Stimulated activated effector memory CD8-positive, alpha-beta T cell treated with anti-CD3 and anti-CD28 coated beads, Interleukin-12 subunit alpha, Interleukin-12 subunit beta, amount 100 ng/mL, for 72 hours (primary cell): Measurements from ENCODE around the gene CLSTN2.

Experiments used
- ATAC-seq: fragments of 150-1000 bp; cut with Tn5 transposase; 2 replicates; pipeline ENCODE4 v1.10.0; 2021
- DNase-seq, 2 donors: peaks; one replicate each; pipeline ENCODE4 v3.0.0; 2021 to 2022; ENCODE audit warnings: low spot score in 2 of 2
- H3K27ac Mint-ChIP-seq: one replicate; pipeline ENCODE4 v1.8.0; 2022; ENCODE audit warnings: mild to moderate bottlenecking, mixed read lengths
- H3K36me3 Mint-ChIP-seq: one replicate; pipeline ENCODE4 v1.8.0; 2022; ENCODE audit warnings: mild to moderate bottlenecking, mixed read lengths
- H3K4me1 Mint-ChIP-seq: one replicate; pipeline ENCODE4 v1.8.0; 2022; ENCODE audit warnings: mixed read lengths
- H3K4me3 Mint-ChIP-seq: one replicate; pipeline ENCODE4 v1.8.0; 2022; ENCODE audit warnings: mild to moderate bottlenecking, mixed read lengths
- H3K9me3 Mint-ChIP-seq: one replicate; pipeline ENCODE4 v1.8.0; 2022; ENCODE audit warnings: mixed read lengths

Gene CLSTN2

DNA sequence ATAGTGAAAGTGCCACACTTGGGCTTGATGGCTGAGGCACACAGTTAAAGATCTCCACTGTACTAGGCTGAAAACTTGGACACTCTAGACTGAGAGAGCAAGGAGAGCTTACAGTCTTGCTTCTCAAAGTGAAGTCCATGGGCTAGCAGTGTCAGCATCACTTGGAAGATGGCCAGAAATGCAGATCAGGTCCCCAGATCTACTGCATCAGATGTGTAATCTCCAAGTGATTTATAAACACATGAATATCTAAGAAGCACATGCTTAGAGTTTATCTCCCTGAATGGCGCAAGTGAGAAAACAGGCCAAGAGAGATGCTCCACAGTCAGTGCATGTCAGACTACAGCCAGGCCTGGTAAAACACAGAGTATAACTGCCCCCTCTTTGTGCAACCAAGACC, 308.6 kb downstream of the CLSTN2 start:
- Mint-ChIP-seq H3K4me3 (no peak overlapping the region), H3K4me1 (no peaks in the 10 kb centered on the region), H3K27ac (no peak overlapping the region), H3K9me3 (no peaks in the 10 kb centered on the region), H3K36me3 (no peaks in the 10 kb centered on the region)
- no peak for ATAC-seq
- DNase-seq = no peak

DNA sequence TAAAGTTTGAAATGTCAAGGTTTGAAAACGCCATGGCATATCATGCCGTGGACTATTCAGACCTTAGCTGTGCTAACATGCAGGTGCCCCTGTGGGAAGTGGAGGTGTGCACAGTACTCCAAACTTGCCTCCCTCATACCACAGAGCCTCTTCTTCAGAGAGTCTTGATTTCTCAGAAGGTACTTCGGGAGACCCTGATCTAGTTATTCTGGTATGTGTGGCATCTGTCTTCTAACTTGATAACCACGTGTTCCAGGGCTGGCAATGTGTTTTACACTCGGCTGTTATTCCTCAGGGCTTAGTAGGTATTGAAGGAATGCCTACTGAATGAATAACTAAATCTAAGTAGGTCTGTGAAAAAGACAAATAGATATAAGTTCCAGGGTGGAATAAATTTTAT, 309.9 kb downstream of the CLSTN2 start:
- no peak overlapping the region for H3K27ac Mint-ChIP-seq
- H3K4me3 Mint-ChIP-seq = no peak overlapping the region
- ATAC-seq (no peak), DNase-seq (no peak)
- H3K4me1 Mint-ChIP-seq = no peaks in the 10 kb centered on the region
- no peaks in the 10 kb centered on the region for H3K36me3 Mint-ChIP-seq
- H3K9me3 Mint-ChIP-seq = no peaks in the 10 kb centered on the region

- DNase-seq = no peak
- Mint-ChIP-seq H3K27ac (no peak overlapping the region), H3K9me3 (no peaks in the 10 kb centered on the region), H3K36me3 (no peaks in the 10 kb centered on the region), H3K4me3 (no peak overlapping the region), H3K4me1 (no peaks in the 10 kb centered on the region)
- no peak for ATAC-seq
These were observed 311.6 kb downstream of the CLSTN2 start for GRCh38 chr3:140246578-140246977.

GRCh38 chr3:140247775-140248174, 312.8 kb downstream of the CLSTN2 start:
- no peak overlapping the region for H3K4me3 Mint-ChIP-seq
- DNase-seq (no peak), ATAC-seq (no peak)
- H3K9me3 Mint-ChIP-seq = peaks cover 3% of the 10 kb centered on the region
- no peak overlapping the region for H3K27ac Mint-ChIP-seq
- H3K36me3 Mint-ChIP-seq = no peaks in the 10 kb centered on the region
- H3K4me1 Mint-ChIP-seq = no peaks in the 10 kb centered on the region

DNA sequence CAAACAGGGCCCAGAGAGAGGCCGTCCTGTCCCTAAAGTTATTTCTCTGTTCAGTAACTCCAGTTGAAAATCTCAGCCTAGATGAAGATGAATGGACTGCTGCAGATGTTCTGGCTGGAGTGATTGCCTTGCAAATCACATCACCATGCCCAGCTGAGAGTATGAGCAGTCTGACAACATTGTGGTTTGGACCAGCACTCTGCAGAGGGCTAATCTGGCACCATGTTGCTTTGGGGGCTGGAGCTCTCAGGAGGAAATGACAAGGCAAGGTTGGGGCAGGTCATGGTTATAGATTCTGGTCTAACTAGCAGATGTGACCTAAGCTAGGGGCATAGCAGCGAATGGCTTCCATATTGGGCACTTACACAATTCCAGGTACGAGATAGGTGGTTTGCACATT, 314.2 kb downstream of the CLSTN2 start:
- Mint-ChIP-seq H3K4me1 (no peaks in the 10 kb centered on the region), H3K9me3 (peaks cover 3% of the 10 kb centered on the region), H3K4me3 (no peak overlapping the region), H3K36me3 (no peaks in the 10 kb centered on the region), H3K27ac (no peak overlapping the region)
- DNase-seq (no peak), ATAC-seq (no peak)

- peaks cover 3% of the 10 kb centered on the region for H3K9me3 Mint-ChIP-seq
- H3K4me1 Mint-ChIP-seq = no peaks in the 10 kb centered on the region
- no peak overlapping the region for H3K4me3 Mint-ChIP-seq
- ATAC-seq (no peak), DNase-seq (no peak)
- H3K27ac Mint-ChIP-seq = no peak overlapping the region
- H3K36me3 Mint-ChIP-seq = no peaks in the 10 kb centered on the region
These were observed 315.2 kb downstream of the CLSTN2 start for GRCh38 chr3:140250010-140250855.

GRCh38 chr3:140250945-140251344, 316.0 kb downstream of the CLSTN2 start:
- no peaks in the 10 kb centered on the region for H3K36me3 Mint-ChIP-seq
- ATAC-seq = no peak
- H3K27ac Mint-ChIP-seq = no peak overlapping the region
- no peak for DNase-seq
- H3K4me1 Mint-ChIP-seq = no peaks in the 10 kb centered on the region
- H3K9me3 Mint-ChIP-seq = peaks cover 3% of the 10 kb centered on the region
- H3K4me3 Mint-ChIP-seq = no peak overlapping the region

DNA sequence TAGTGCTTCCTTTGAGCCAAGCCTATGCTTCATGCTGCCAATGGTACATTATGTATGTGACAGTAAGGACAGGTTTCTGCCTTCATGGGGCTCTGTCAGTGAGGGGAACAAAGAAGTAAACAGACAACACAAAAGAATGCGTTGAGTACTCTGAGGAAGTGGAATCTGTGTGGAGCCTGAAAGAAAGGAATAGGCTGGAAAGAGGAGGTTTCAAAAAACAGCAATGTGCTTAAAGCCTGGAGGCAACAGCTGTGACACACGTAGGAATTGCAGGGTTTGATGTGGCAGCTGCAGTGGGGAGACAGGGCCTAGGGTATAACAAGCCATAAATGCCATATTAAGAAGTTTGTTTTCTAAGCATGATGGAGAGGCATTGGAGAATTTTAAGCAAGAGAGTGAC, 316.7 kb downstream of the CLSTN2 start:
- H3K36me3 Mint-ChIP-seq = no peaks in the 10 kb centered on the region
- no peaks in the 10 kb centered on the region for H3K4me1 Mint-ChIP-seq
- no peak for ATAC-seq
- no peak overlapping the region for H3K27ac Mint-ChIP-seq
- no peak overlapping the region for H3K4me3 Mint-ChIP-seq
- H3K9me3 Mint-ChIP-seq = peaks cover 3% of the 10 kb centered on the region
- DNase-seq = no peak

DNA sequence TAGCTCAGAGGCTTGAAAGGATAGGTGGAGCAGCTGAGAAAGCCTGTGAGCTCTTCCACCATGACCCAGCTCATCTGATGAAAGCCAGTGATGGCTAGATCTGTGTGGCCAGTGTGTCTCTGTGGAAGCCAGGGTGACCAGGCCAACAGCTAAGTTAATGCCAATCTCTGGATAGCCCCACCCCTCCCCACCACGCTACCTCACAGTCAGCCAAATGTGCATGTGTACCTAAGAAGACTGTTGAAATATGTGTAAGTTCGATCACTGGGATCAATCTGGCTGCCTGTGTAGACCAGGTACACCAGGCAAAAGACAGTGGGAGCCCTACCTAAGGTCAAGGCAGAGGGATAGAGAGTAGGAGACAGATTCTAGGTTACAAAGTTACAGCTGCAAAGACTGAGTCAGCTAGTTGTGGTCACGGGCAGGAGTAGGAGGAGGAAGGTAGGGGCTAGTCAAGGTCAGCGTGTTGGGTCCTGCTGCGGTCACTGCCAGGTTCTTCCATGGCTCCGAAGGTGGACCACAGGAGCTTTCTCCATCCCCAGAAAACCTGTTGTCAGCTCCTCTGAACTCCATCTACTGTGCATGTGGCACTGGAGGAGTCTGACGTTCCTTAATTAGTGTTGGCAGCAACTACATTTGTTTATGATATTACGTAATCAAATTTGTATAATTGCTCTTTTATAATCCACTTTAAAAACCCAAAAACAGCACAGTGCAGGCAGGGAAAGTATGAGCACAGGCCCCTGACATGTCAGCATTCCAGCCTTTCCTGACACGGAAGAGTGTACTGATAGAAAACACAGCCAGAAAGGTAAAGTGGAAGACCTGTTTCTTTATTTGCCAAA, 318.0 kb downstream of the CLSTN2 start:
- Mint-ChIP-seq H3K9me3 (peaks cover 3% of the 10 kb centered on the region), H3K36me3 (no peaks in the 10 kb centered on the region), H3K4me1 (no peaks in the 10 kb centered on the region), H3K4me3 (no peak overlapping the region), H3K27ac (no peak overlapping the region)
- ATAC-seq = peak; percentile 11
- no peak for DNase-seq

DNA sequence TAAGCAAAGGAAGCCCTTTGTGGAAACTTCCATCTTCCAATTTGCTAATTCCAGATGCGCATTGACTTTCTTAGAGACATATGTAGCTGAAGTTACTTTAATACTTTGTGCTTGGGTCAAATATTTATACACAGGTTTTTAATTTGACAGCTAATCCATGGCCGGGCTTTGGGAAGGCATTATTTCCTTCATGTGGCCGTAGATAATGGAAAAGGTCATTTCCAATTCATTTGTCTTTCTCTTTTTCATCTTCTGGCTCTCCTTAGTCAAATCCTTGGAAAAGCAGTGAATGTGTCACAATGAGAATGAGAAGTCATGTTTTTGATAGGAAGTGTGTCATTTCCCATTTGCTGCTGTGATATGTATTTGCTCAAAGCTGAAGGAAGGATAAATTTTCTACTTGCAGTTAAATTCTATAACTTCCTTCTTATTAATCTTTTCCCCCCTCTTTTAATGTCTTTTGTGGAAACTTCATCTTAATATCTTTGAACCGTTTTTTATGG, 323.3 kb downstream of the CLSTN2 start:
- Mint-ChIP-seq H3K4me1 (no peaks in the 10 kb centered on the region), H3K36me3 (no peaks in the 10 kb centered on the region), H3K27ac (no peak overlapping the region), H3K4me3 (no peak overlapping the region), H3K9me3 (no peaks in the 10 kb centered on the region)
- no peak for ATAC-seq
- no peak for DNase-seq

GRCh38 chr3:140265302-140265701, 330.3 kb downstream of the CLSTN2 start:
- ATAC-seq = no peak
- Mint-ChIP-seq H3K4me3 (no peak overlapping the region), H3K27ac (no peak overlapping the region), H3K36me3 (no peaks in the 10 kb centered on the region), H3K4me1 (no peaks in the 10 kb centered on the region), H3K9me3 (no peaks in the 10 kb centered on the region)
- DNase-seq = no peak

DNA sequence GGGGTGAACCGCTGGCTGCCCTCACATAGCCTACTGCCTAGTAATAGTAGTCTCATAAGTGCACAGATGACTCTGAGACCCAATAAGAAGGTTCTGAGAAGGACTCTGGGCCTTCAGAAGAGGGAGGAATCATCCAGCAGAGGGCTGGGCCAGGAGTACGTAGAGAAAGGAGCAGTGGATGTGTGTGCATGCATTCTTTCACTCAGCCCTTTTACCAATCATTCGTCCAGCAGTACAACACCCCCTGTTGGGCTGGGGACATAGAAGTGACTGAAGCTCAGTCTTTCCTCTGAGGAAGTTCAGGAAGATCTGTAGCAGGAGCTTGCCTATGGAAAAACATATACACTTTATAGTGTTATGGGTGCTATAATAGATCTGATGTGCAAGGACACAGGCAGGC, 333.1 kb downstream of the CLSTN2 start:
- Mint-ChIP-seq H3K9me3 (no peaks in the 10 kb centered on the region), H3K27ac (no peak overlapping the region), H3K36me3 (no peaks in the 10 kb centered on the region), H3K4me3 (no peak overlapping the region), H3K4me1 (no peaks in the 10 kb centered on the region)
- ATAC-seq = no peak
- DNase-seq = no peak

DNA sequence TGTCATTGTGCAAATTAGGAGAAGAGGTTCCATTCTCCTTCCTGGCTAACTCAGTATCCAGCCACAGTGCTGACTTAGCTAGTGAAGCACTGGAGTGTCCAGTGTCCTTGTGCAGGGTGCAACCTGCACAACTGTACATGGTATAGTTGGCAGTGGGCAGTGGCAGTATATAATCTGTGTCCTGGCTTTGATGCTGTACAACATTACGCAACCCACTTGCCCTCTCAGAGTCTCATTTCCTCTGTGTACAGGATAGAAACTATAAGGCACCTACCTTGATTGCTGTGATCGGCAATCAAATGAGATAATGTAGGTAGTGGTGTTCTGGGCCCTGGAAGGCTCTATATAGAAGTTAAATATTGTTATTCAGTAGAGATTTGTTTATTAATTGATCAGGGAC, 333.6 kb downstream of the CLSTN2 start:
- Mint-ChIP-seq H3K27ac (no peak overlapping the region), H3K9me3 (no peaks in the 10 kb centered on the region), H3K36me3 (no peaks in the 10 kb centered on the region), H3K4me1 (no peaks in the 10 kb centered on the region), H3K4me3 (no peak overlapping the region)
- DNase-seq (no peak), ATAC-seq (no peak)

DNA sequence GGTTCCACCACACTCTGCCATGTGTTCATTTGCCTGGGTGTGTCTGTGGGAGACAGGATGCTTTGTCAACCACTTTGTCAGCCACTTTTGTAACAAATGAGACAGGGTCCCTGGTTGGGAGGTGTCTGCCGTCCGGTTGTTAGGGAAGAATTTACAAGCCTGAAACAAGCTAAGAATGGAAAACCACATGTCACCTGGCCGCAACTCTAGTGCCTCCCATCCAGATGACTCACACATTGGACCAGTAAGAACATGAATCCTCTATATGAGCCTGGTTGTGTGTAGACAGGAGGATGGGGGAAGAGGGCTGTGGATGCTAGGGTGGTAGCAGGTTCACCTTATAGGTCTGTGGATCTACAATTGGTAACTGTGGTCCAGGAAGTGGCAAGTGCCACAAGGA, 335.3 kb downstream of the CLSTN2 start:
- no peak for ATAC-seq
- Mint-ChIP-seq H3K36me3 (no peaks in the 10 kb centered on the region), H3K9me3 (no peaks in the 10 kb centered on the region), H3K27ac (no peak overlapping the region), H3K4me3 (no peak overlapping the region), H3K4me1 (no peaks in the 10 kb centered on the region)
- DNase-seq = no peak

GRCh38 chr3:140273542-140274195, 338.7 kb downstream of the CLSTN2 start:
- Mint-ChIP-seq H3K4me1 (no peaks in the 10 kb centered on the region), H3K9me3 (no peaks in the 10 kb centered on the region)
- no peak for DNase-seq

More at GRCh38 chr3:140273542-140274195, 338.7 kb downstream of the CLSTN2 start:
- H3K36me3 Mint-ChIP-seq = no peaks in the 10 kb centered on the region
- no peak for ATAC-seq
- H3K4me3 Mint-ChIP-seq = no peak overlapping the region
- no peak overlapping the region for H3K27ac Mint-ChIP-seq
